ENCODE results near the gene MED13L.

DNA sequence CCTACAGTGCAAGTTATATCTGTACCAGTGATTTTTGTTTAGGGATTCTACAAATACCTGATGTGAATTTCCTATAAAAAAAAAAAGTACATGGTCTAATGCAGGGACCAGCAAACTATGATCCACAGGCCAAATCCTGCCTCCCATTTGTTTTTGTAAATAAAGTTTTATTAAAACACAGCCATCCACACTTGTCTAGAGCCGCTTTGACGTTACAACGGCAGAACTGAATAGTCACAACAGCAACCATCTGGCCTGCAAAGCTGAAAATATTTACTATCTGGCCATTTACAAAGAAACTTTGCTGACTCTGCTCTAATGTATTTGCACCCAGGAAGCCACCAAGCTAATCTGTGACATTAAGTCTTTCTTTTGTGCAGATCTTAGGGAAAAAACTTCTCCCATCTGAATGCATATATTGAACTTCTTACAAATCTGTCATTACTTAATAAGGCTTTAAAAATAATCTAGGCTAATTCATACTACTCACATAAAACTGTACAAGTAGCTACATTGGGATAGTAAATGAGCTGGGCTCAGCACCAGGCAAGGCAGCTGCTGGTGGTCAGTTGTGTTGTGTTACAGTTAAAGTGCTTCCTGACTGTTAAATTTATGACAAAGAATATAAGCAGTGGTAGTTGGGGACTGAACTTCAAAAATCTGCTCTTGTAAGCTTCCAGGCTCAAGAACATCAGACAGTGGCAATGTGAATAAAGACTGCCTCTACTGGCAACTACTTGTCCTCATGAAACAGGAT is 303.3 kb downstream of the MED13L start:
- TF ChIP-seq, protein P1, sequence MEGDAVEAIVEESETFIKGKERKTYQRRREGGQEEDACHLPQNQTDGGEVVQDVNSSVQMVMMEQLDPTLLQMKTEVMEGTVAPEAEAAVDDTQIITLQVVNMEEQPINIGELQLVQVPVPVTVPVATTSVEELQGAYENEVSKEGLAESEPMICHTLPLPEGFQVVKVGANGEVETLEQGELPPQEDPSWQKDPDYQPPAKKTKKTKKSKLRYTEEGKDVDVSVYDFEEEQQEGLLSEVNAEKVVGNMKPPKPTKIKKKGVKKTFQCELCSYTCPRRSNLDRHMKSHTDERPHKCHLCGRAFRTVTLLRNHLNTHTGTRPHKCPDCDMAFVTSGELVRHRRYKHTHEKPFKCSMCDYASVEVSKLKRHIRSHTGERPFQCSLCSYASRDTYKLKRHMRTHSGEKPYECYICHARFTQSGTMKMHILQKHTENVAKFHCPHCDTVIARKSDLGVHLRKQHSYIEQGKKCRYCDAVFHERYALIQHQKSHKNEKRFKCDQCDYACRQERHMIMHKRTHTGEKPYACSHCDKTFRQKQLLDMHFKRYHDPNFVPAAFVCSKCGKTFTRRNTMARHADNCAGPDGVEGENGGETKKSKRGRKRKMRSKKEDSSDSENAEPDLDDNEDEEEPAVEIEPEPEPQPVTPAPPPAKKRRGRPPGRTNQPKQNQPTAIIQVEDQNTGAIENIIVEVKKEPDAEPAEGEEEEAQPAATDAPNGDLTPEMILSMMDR (IDR thresholded peaks at IDR 0.05; ENCODE audit: extremely low read depth in 1 of 2, insufficient read depth in 1 of 2, low read depth in 1 of 2, low read length in 2 of 2) = no peak
- TF ChIP-seq POLR2A (IDR thresholded peaks at IDR 0.05; ENCODE audit: low read depth, low read length) (no peak), EZH2 (IDR thresholded peaks at IDR 0.05; ENCODE audit: borderline replicate concordance, low read depth, low read length, severe bottlenecking) (no peak), GATA2 (IDR thresholded peaks at IDR 0.05; ENCODE audit: insufficient read depth, insufficient read length, low read depth, low read length) (no peak), POLR2AphosphoS5 (IDR thresholded peaks at IDR 0.05; ENCODE audit: insufficient read depth, low read depth, low read length) (no peak), MYC (IDR thresholded peaks at IDR 0.05; ENCODE audit: low read depth, low read length) (no peak)
